Measurements from ENCODE around the gene SPP2.

DNA sequence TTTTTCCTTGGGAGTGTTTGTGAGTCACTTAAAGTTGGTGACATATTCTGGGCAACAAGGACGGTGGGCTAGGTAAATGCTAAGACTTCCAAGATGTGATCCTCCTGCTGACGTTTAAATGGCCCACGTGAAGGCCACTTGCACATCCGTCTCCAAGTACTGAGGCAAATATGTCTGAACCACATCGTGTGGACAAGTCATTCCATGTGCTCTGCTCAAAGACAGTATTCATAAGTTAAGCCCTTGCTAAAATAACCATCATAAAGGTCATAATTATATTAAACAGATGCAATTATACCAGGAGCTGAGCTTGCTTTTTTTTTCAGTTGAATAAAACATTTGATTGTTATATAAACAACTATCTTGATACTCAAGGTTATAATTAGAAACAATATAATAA is 44.8 kb downstream of the SPP2 start:
- TF ChIP-seq, protein P1, sequence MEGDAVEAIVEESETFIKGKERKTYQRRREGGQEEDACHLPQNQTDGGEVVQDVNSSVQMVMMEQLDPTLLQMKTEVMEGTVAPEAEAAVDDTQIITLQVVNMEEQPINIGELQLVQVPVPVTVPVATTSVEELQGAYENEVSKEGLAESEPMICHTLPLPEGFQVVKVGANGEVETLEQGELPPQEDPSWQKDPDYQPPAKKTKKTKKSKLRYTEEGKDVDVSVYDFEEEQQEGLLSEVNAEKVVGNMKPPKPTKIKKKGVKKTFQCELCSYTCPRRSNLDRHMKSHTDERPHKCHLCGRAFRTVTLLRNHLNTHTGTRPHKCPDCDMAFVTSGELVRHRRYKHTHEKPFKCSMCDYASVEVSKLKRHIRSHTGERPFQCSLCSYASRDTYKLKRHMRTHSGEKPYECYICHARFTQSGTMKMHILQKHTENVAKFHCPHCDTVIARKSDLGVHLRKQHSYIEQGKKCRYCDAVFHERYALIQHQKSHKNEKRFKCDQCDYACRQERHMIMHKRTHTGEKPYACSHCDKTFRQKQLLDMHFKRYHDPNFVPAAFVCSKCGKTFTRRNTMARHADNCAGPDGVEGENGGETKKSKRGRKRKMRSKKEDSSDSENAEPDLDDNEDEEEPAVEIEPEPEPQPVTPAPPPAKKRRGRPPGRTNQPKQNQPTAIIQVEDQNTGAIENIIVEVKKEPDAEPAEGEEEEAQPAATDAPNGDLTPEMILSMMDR (conservative IDR thresholded peaks at IDR 0.05): no peak
- no peak for TF ChIP-seq ZFX (IDR thresholded peaks at IDR 0.05)
